GM19035 (cell line): Measurements from ENCODE around the gene CTU2.

ENCODE experiments used
- ATAC-seq: cut with Tn5 transposase; IDR thresholded peaks from one replicate; pipeline ENCODE4 v1.9.1; 2021; ENCODE audit not compliant: unreplicated experiment

CTU2 gene

GRCh38 chr16:88726981-88727380 is 20.7 kb downstream of the CTU2 start:
- ATAC-seq = no peak

- ATAC-seq = no peak
These were observed 21.6 kb downstream of the CTU2 start for GRCh38 chr16:88727871-88728270.

- ATAC-seq = no peak
These were observed 24.6 kb downstream of the CTU2 start for GRCh38 chr16:88730632-88731607.

- no peak for ATAC-seq
These were observed 25.4 kb downstream of the CTU2 start for GRCh38 chr16:88731699-88732098.

- no peak for ATAC-seq
These were observed 26.1 kb downstream of the CTU2 start for GRCh38 chr16:88732172-88732960.

- ATAC-seq = no peak
These were observed 26.6 kb downstream of the CTU2 start for GRCh38 chr16:88732961-88733294.

GRCh38 chr16:88733630-88734360 is 27.5 kb downstream of the CTU2 start:
- ATAC-seq = no peak

- no peak for ATAC-seq
These were observed 28.0 kb downstream of the CTU2 start for GRCh38 chr16:88734361-88734728.

- ATAC-seq = no peak
These were observed 28.8 kb downstream of the CTU2 start for GRCh38 chr16:88735121-88735520.

- ATAC-seq = no peak
These were observed 29.3 kb downstream of the CTU2 start for GRCh38 chr16:88735616-88736015.

GRCh38 chr16:88736088-88736487 is 29.8 kb downstream of the CTU2 start:
- ATAC-seq = no peak

GRCh38 chr16:88736496-88736895 is 30.2 kb downstream of the CTU2 start:
- ATAC-seq = no peak

- ATAC-seq = no peak
These were observed 31.2 kb downstream of the CTU2 start for GRCh38 chr16:88737298-88738150.

- no peak for ATAC-seq
These were observed 32.1 kb downstream of the CTU2 start for GRCh38 chr16:88738151-88739084.

- no peak for ATAC-seq
These were observed 33.1 kb downstream of the CTU2 start for GRCh38 chr16:88739139-88739976.

GRCh38 chr16:88739977-88740726 is 33.8 kb downstream of the CTU2 start:
- ATAC-seq = no peak

- no peak for ATAC-seq
These were observed 34.4 kb downstream of the CTU2 start for GRCh38 chr16:88740727-88741055.

- no peak for ATAC-seq
These were observed 35.1 kb downstream of the CTU2 start for GRCh38 chr16:88741368-88741767.
